K562 (cell line): ENCODE data around the gene PRR29. TPM values are rescaled to one million over a fixed set of nuclear protein-coding genes. Genes with fewer than 3 reads are reported as not detected.

Experiments used
- ATAC-seq: fragments of 200-7000 bp; cut with Tn5 transposase; 3 replicates; pipeline ENCODE4 v1.9.1; 2020; ENCODE audit warnings: moderate library complexity
- BruUV-seq: library from RNA; stranded (reverse); fragments of 400-500 nt; replicated peaks from 2 replicates; lab custom pipeline; 2021; lab: Mats Ljungman, UMichigan
- CTCF ChIA-PET: fragments of 300-600 bp; formaldehyde crosslinking; extraction: SDS; loops from one replicate; lab custom pipeline; 2021; ENCODE audit warnings: low intra/inter-chr PET ratio; lab: Yijun Ruan, JAX
- POLR2A ChIA-PET: fragments of 300-600, 350-650 bp; sonication (Branson Sonifier 250); formaldehyde crosslinking; extraction: SDS; loops from one replicate; lab custom pipeline; 2021; ENCODE audit warnings: antibody characterized with exemption, inconsistent platforms; lab: Yijun Ruan, JAX
- DNase-seq, 4 experiments: peaks; one replicate each; pipeline versions ENCODE4 v3.0.0 to v3.0.0-alpha.2; 2011 to 2018; ENCODE audit warnings: low spot score in 3 of 4, mixed read lengths in 3 of 4; ENCODE audit errors: extremely low read depth in 1 of 4
- FAIRE-seq: peaks from 2 replicates; lab custom pipeline; 2011; peaks lifted over from hg19 to GRCh38; lab: Jason Lieb, UNC
- H2AFZ ChIP-seq: 2 replicates; pipeline ENCODE4 v1.6.0; 2011; ENCODE audit warnings: low read depth, low read length, control low read depth, inconsistent platforms
- H3K27ac ChIP-seq: fragments of 200-600 bp; 3 replicates; pipeline ENCODE4 v1.8.0; 2011; ENCODE audit warnings: low read depth, mild to moderate bottlenecking, control low read depth, inconsistent platforms, low read length, moderate library complexity, mixed read lengths; ENCODE audit errors: extremely low read depth
- H3K27me3 ChIP-seq, 2 experiments: fragments of 300-600 bp in 1 of 2; 2 replicates in 1 of 2; 3 replicates in 1 of 2; pipeline versions ENCODE4 v1.6.0 to v1.8.0; 2011; ENCODE audit warnings: inconsistent platforms in 2 of 2, low read length in 2 of 2, mild to moderate bottlenecking in 1 of 2, mixed read lengths in 1 of 2, moderate library complexity in 1 of 2; ENCODE audit not compliant: control insufficient read depth in 2 of 2, insufficient read depth in 2 of 2
- H3K36me3 ChIP-seq: fragments of 300-600 bp; 3 replicates; pipeline ENCODE4 v1.8.0; 2011; ENCODE audit warnings: mild to moderate bottlenecking, low read length, inconsistent platforms; ENCODE audit not compliant: control insufficient read depth, insufficient read depth
- H3K4me1 ChIP-seq, 2 experiments: fragments of 200-600 bp in 1 of 2; replicated peaks in 1 of 2; 2 replicates in 1 of 2; 3 replicates in 1 of 2; pipeline versions ENCODE4 v1.5.1 to v1.8.0; 2011; ENCODE audit warnings: inconsistent platforms in 2 of 2, low read length in 2 of 2, mild to moderate bottlenecking in 1 of 2, mixed read lengths in 1 of 2, moderate library complexity in 1 of 2; ENCODE audit not compliant: control insufficient read depth in 2 of 2, insufficient read depth in 2 of 2
- H3K4me2 ChIP-seq: 2 replicates; pipeline ENCODE4 v1.6.1; 2011; ENCODE audit warnings: low read length, control low read depth, inconsistent platforms, mixed read lengths; ENCODE audit not compliant: insufficient read depth
- H3K4me3 ChIP-seq: fragments of 200-600 bp; sonication (generic), shearing (Covaris generic); 2 replicates; pipeline ENCODE4 v1.5.1; 2016; ENCODE audit warnings: control low read depth, inconsistent platforms
- H3K79me2 ChIP-seq: fragments of 200-600 bp; 3 replicates; pipeline ENCODE4 v1.8.0; 2011; ENCODE audit warnings: low read length, inconsistent platforms; ENCODE audit not compliant: control insufficient read depth, insufficient read depth
- H3K9ac ChIP-seq, 2 experiments: 2 replicates each; pipeline versions ENCODE4 v1.6.0 to v1.6.1; 2011; ENCODE audit warnings: low read depth in 2 of 2, low read length in 2 of 2, control low read depth in 1 of 2, inconsistent platforms in 1 of 2, mild to moderate bottlenecking in 1 of 2, mixed read lengths in 1 of 2; ENCODE audit not compliant: insufficient read depth in 1 of 2
- H3K9me1 ChIP-seq: one replicate; pipeline ENCODE4 v1.6.0; 2011; ENCODE audit warnings: inconsistent platforms, mild to moderate bottlenecking, low read length, moderate library complexity; ENCODE audit not compliant: control insufficient read depth, insufficient read depth
- H3K9me3 ChIP-seq: replicated peaks from 2 replicates; pipeline ENCODE4 v1.5.1; 2011; ENCODE audit warnings: low read depth, low read length, inconsistent platforms; ENCODE audit not compliant: control insufficient read depth, insufficient read depth
- H4K20me1 ChIP-seq: replicated peaks from 2 replicates; pipeline ENCODE4 v1.6.1; 2011; ENCODE audit warnings: low read length, inconsistent platforms, mixed read lengths; ENCODE audit not compliant: control insufficient read depth, insufficient read depth
- CEBPG ChIP-seq, 3 experiments: fragments of 200-800 bp in 1 of 3; sonication (Bioruptor generic) in 1 of 3; sonication (generic) in 1 of 3; formaldehyde crosslinking in 1 of 3; IDR thresholded peaks in 2 of 3; conservative IDR thresholded peaks in 1 of 3; 2 replicates each; pipeline versions ENCODE4 v1.6.1 to v1.8.0; 2016 to 2022; ENCODE audit warnings: missing compliant biosample characterization in 2 of 3, missing genetic modification characterization in 2 of 3, mild to moderate bottlenecking in 1 of 3, missing genetic modification reagents in 1 of 3
- MEF2A ChIP-seq: IDR thresholded peaks from 2 replicates; pipeline ENCODE4 v1.6.1; 2011; ENCODE audit warnings: low read depth, mild to moderate bottlenecking, low read length, moderate library complexity; ENCODE audit not compliant: control insufficient read depth
- MGA ChIP-seq: fragments of 450-650 bp; IDR thresholded peaks from 2 replicates; pipeline ENCODE4 v1.6.1; 2016; ENCODE audit warnings: mild to moderate bottlenecking, moderate library complexity
- TFAP4 ChIP-seq: sonication (generic); formaldehyde crosslinking; IDR thresholded peaks from 2 replicates; pipeline ENCODE4 v1.8.0; 2022; ENCODE audit warnings: missing genetic modification reagents, mild to moderate bottlenecking, moderate library complexity, borderline replicate concordance
- ZNF445 ChIP-seq: fragments of 250-450 bp; sonication (Bioruptor Pico); IDR thresholded peaks from 2 replicates; pipeline ENCODE4 v1.4.0; 2020; ENCODE audit warnings: low read depth, mild to moderate bottlenecking, moderate library complexity
- WGBS: fragments of 100-300 bp; shearing (Covaris generic); methylation state at CpG from one replicate; pipeline ENCODE4 v1.1.6; 2016; ENCODE audit warnings: low coverage, mixed read lengths; ENCODE audit not compliant: insufficient coverage; ENCODE audit errors: missing lambda C conversion rate; 5-methylcytosine and 5-hydroxymethylcytosine counted together
- in situ Hi-C: fragments of 300-500 bp; cut with MboI; formaldehyde crosslinking; loops from 4 replicates; pipeline ENCODE4 v1.15.0; 2018; ENCODE audit warnings: inconsistent platforms, mixed read lengths
- intact Hi-C: fragments of 100-400 bp; cut with micrococcal nuclease; formaldehyde crosslinking; loops from 2 replicates; pipeline ENCODE4 v1.14.2; 2022
- polyA plus RNA-seq, 8 experiments: library from polyadenylated mRNA; depleted of rRNA in 4 of 8; stranded (reverse) in 5 of 8; unstranded in 3 of 8; fragments of >200 nt; fragmentation: Nextera tagmentation in 2 of 8; fragmentation: Illumina TruSeq in 1 of 8; extraction: Ambion mirVana in 2 of 8; extraction: Trizol in 1 of 8; gene quantifications; 2 replicates each; pipeline versions ENCODE4 v1.2.1 to v1.2.3, GENCODE V29; 2011 to 2014; ENCODE audit warnings: inconsistent platforms in 1 of 8, missing spikeins in 1 of 8
- total RNA-seq, 7 experiments: library from RNA; depleted of rRNA in 6 of 7; stranded (reverse); fragments of >200 nt in 6 of 7; fragmentation: Illumina TruSeq in 2 of 7; extraction: Trizol in 2 of 7; gene quantifications; 2 replicates each; pipeline versions ENCODE4 v1.2.1 to v1.2.3, GENCODE V29; 2011 to 2021; ENCODE audit warnings: low replicate concordance in 1 of 7

PRR29 gene
- total and polyA plus RNA-seq, 9 of the 15 experiments (the other 6 are each of a cell fraction or from before 2014, with no cell fraction given), result 0.08 to 0.58 (median 0.15) TPM; not detected in 5

GRCh38 chr17:63961355-63962212 is 36.6 kb upstream of the PRR29 start:
- Histone ChIP-seq H3K27ac (peak overlapping the region; percentile 43; the same call in 2 of the 3 replicates), H3K9ac (peak overlapping the region; percentile 55 to 68), H3K9me3 (no peaks in the 10 kb centered on the region), H3K36me3 (no peaks in the 10 kb centered on the region), H4K20me1 (no peaks in the 10 kb centered on the region), H3K9me1 (peaks cover 2% of the 10 kb centered on the region), H3K4me2 (peak overlapping the region; percentile 89), H3K4me3 (peak overlapping the region; percentile 23), H3K79me2 (no peaks in the 10 kb centered on the region), H2AFZ (peak overlapping the region; percentile 86), H3K27me3 (peaks cover 0 to 7% of the 10 kb centered on the region in 2 experiments; a peak in 1 of 5 replicates), H3K4me1 (peaks cover 15 to 26% of the 10 kb centered on the region in 2 experiments)
- intact Hi-C loops, result no loop called here
- POLR2A ChIA-PET, result interaction anchor here (0.8 to 1.2 kb wide), 4 partner anchors 10 to 36 kb away, joined by 3 to 4 read pairs (median 4); no protein-coding TSS in a partner anchor
- peak; percentile 99 for FAIRE-seq
- 5% methylated on average over 24 of the region's 37 CpGs for WGBS
- peak; percentile 98 for ATAC-seq
- peak; percentile 95 to 98 (median 98) for DNase-seq
- BruUV-seq, result no TSS peak
- in situ Hi-C loops, result no loop called here
- CTCF ChIA-PET, result interaction anchor here (0.7 kb wide), 1 partner anchor 27 kb away, joined by 3 read pairs; no protein-coding TSS in a partner anchor
- TF ChIP-seq ZNF445 (CRISPR knock-in tag), result no peak
- TF ChIP-seq TFAP4 (CRISPR knock-in tag), result peak; percentile 11; the same call in 1 of the 2 replicates
- peak; percentile 94 for TF ChIP-seq CEBPG (CRISPR knock-in tag; IDR thresholded peaks at IDR 0.05)
- TF ChIP-seq CEBPG (tag; conservative IDR thresholded peaks at IDR 0.05 in 1 of 2, IDR thresholded peaks at IDR 0.05 in 1 of 2), result peak; percentile 82 to 96
- TF ChIP-seq MEF2A, result no peak
- TF ChIP-seq MGA, result 0 out of 2 replicates have a peak, but pooled peaks have one; percentile 35
